ENCODE measurements around the gene SST. TPM values are rescaled to one million over a fixed set of nuclear protein-coding genes. Genes with fewer than 3 reads are reported as not detected.

SST gene
- polyA plus RNA-seq, 3 donors, result not detected

DNA sequence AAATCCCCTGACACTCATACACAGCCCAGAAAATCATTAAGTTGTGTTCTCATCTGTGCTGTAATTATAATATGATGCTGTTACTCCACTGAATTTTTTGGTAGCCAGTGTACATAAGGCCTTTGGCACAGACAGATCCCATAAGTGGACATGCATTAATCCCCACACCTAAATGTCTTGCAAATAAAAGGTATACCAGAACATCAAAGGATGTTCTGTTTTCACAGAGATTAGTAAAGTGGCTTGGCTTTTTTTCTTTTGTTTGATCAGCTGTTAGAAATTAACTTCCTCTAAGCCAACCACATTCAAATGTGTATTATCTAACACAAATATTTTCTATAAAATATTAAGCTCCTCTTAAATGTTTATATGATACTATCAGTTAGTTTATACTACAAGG is 2.7 kb downstream of the SST start:
- H3K27me3 ChIP-seq (ENCODE audit: control insufficient read depth in 2 of 2, insufficient read depth in 2 of 2, low read length in 2 of 2), result peaks cover 38 to 46% of the 10 kb centered on the region in 2 donors
- H3K27ac ChIP-seq (ENCODE audit: low read depth in 1 of 2, low read length in 2 of 2), result no peak overlapping the region
- DNase-seq, result no peak
- TF ChIP-seq, protein P1, sequence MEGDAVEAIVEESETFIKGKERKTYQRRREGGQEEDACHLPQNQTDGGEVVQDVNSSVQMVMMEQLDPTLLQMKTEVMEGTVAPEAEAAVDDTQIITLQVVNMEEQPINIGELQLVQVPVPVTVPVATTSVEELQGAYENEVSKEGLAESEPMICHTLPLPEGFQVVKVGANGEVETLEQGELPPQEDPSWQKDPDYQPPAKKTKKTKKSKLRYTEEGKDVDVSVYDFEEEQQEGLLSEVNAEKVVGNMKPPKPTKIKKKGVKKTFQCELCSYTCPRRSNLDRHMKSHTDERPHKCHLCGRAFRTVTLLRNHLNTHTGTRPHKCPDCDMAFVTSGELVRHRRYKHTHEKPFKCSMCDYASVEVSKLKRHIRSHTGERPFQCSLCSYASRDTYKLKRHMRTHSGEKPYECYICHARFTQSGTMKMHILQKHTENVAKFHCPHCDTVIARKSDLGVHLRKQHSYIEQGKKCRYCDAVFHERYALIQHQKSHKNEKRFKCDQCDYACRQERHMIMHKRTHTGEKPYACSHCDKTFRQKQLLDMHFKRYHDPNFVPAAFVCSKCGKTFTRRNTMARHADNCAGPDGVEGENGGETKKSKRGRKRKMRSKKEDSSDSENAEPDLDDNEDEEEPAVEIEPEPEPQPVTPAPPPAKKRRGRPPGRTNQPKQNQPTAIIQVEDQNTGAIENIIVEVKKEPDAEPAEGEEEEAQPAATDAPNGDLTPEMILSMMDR (IDR thresholded peaks at IDR 0.05), result no peak
- no peaks in the 10 kb centered on the region for H3K36me3 Mint-ChIP-seq
- H3K9me3 ChIP-seq (replicated peaks in 1 of 2; ENCODE audit: control insufficient read depth in 1 of 2, insufficient read depth in 1 of 2, low read length in 2 of 2), result peaks cover 0 to 5% of the 10 kb centered on the region in 2 donors
- H3K4me1 ChIP-seq (ENCODE audit: control insufficient read depth in 1 of 2, insufficient read depth in 2 of 2, low read length in 2 of 2), result peaks cover 9 to 11% of the 10 kb centered on the region in 2 donors
- H3K4me1 Mint-ChIP-seq, result peaks cover 10% of the 10 kb centered on the region
- H3K36me3 ChIP-seq (replicated peaks in 1 of 2; ENCODE audit: control insufficient read depth in 1 of 2, insufficient read depth in 2 of 2, low read length in 2 of 2), result no peaks in the 10 kb centered on the region
- H3K9ac ChIP-seq (ENCODE audit: insufficient read depth, low read length, poor library complexity, severe bottlenecking), result no peak overlapping the region
- no peak overlapping the region for H3K4me2 ChIP-seq (replicated peaks; ENCODE audit: extremely low read depth, low read length, poor library complexity, severe bottlenecking)
- H3K4me3 Mint-ChIP-seq, result no peak overlapping the region
- H3K27ac Mint-ChIP-seq, result no peak overlapping the region
- intact Hi-C loops (cut with micrococcal nuclease), result no loop called here
- H3K4me3 ChIP-seq (replicated peaks in 1 of 3; ENCODE audit: low read depth in 2 of 3, low read length in 3 of 3), result no peak overlapping the region
- no peaks in the 10 kb centered on the region for H4K20me1 ChIP-seq (ENCODE audit: insufficient read depth, low read length)
- H3K79me2 ChIP-seq (ENCODE audit: insufficient read depth, low read length), result no peaks in the 10 kb centered on the region
- peaks cover 33 to 45% (median 39%) of the 10 kb centered on the region in 3 donors for H3K27me3 Mint-ChIP-seq (ENCODE audit: low read depth in 3 of 3)
- peaks cover 0 to 14% (median 5%) of the 10 kb centered on the region in 7 donors for H3K9me3 Mint-ChIP-seq
- no peak overlapping the region for H2AFZ ChIP-seq (ENCODE audit: insufficient read depth, low read depth, low read length, poor library complexity, severe bottlenecking)

DNA sequence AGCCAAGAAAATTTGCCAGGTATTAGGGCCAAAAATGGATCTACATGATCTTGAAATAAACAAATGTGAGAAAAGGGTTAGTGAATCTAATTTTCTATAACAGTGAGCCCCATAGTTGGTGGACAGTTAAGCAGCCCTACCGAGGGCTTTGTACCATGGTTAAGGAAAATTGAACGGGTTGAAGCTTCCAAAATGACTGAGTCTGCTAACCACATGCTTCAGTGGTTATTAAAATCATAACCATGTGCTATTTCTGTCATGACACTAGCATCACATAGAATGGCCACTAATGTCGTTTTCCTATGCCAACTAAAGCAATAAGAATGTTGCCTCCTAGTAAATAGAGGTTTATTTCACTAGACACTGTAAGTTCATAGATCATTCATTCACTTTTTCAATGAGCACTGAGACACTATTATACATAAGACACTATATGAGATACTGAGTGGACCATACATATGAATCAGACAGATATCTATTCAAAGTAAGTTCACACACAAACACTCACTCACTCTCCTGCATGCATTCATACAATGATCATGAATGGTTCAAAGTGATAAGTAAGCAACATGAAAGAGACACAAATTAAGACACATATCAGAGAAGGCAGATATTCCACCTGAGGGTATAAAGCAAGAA is 4.3 kb downstream of the SST start:
- intact Hi-C loops (cut with micrococcal nuclease), result no loop called here
- Histone ChIP-seq H3K27me3 (ENCODE audit: control insufficient read depth in 2 of 2, insufficient read depth in 2 of 2, low read length in 2 of 2) (peaks cover 21 to 35% of the 10 kb centered on the region in 2 donors), H3K79me2 (ENCODE audit: insufficient read depth, low read length) (no peaks in the 10 kb centered on the region), H4K20me1 (ENCODE audit: insufficient read depth, low read length) (no peaks in the 10 kb centered on the region), H2AFZ (ENCODE audit: insufficient read depth, low read depth, low read length, poor library complexity, severe bottlenecking) (no peak overlapping the region), H3K36me3 (replicated peaks in 1 of 2; ENCODE audit: control insufficient read depth in 1 of 2, insufficient read depth in 2 of 2, low read length in 2 of 2) (no peaks in the 10 kb centered on the region), H3K27ac (ENCODE audit: low read depth in 1 of 2, low read length in 2 of 2) (no peak overlapping the region), H3K9ac (ENCODE audit: insufficient read depth, low read length, poor library complexity, severe bottlenecking) (no peak overlapping the region), H3K4me3 (replicated peaks in 1 of 3; ENCODE audit: low read depth in 2 of 3, low read length in 3 of 3) (no peak overlapping the region), H3K9me3 (replicated peaks in 1 of 2; ENCODE audit: control insufficient read depth in 1 of 2, insufficient read depth in 1 of 2, low read length in 2 of 2) (peaks cover 0 to 7% of the 10 kb centered on the region in 2 donors), H3K4me1 (ENCODE audit: control insufficient read depth in 1 of 2, insufficient read depth in 2 of 2, low read length in 2 of 2) (peaks cover 9 to 11% of the 10 kb centered on the region in 2 donors), H3K4me2 (replicated peaks; ENCODE audit: extremely low read depth, low read length, poor library complexity, severe bottlenecking) (no peak overlapping the region)
- Mint-ChIP-seq H3K27me3 (ENCODE audit: low read depth in 3 of 3) (peaks cover 25 to 31% (median 27%) of the 10 kb centered on the region in 3 donors), H3K36me3 (no peaks in the 10 kb centered on the region), H3K4me3 (no peak overlapping the region), H3K27ac (no peak overlapping the region), H3K4me1 (peaks cover 11% of the 10 kb centered on the region), H3K9me3 (peaks cover 0 to 15% (median 5%) of the 10 kb centered on the region in 7 donors)
- 80% methylated on average over 1 of the region's 3 CpGs for WGBS (ENCODE audit: insufficient coverage)
- TF ChIP-seq, protein P1 (IDR thresholded peaks at IDR 0.05), result no peak
- no peak for DNase-seq
